Left lung (tissue), 10 donors: ENCODE results near the gene NDUFB6. TPM values are rescaled to one million over a fixed set of nuclear protein-coding genes. Genes with fewer than 3 reads are reported as not detected.

ENCODE experiments used
- ATAC-seq: fragments of 200-7000 bp; cut with Tn5 transposase; one replicate; pipeline ENCODE4 v1.9.1; 2020; ENCODE audit warnings: moderate library complexity
- DNase-seq, 4 donors: peaks; one replicate each; pipeline ENCODE4 v3.0.0-alpha.2; 2013 to 2020
- H3K27ac ChIP-seq, 2 donors: fragments of 200-600 bp; sonication (generic) in 1 of 2; one replicate each; pipeline versions ENCODE4 v1.5.0 to v1.8.0; 2020 to 2021
- H3K27me3 ChIP-seq, 2 donors: fragments of 200-600 bp; sonication (generic) in 1 of 2; one replicate each; pipeline versions ENCODE4 v1.5.0 to v1.8.0; 2020 to 2021
- H3K36me3 ChIP-seq, 2 donors: fragments of 200-600 bp; sonication (generic) in 1 of 2; one replicate each; pipeline versions ENCODE4 v1.5.0 to v1.8.0; 2020 to 2021
- H3K4me1 ChIP-seq, 2 donors: fragments of 200-600 bp; one replicate each; pipeline ENCODE4 v1.8.0; 2021
- H3K4me3 ChIP-seq, 2 donors: fragments of 200-600 bp; sonication (generic) in 1 of 2; one replicate each; pipeline versions ENCODE4 v1.5.0 to v1.8.0; 2020 to 2021; ENCODE audit warnings: mild to moderate bottlenecking in 1 of 2
- H3K9me3 ChIP-seq, 2 donors: fragments of 200-600 bp; sonication (generic) in 1 of 2; one replicate each; pipeline versions ENCODE4 v1.5.0 to v1.8.0; 2020 to 2021
- CTCF ChIP-seq, 2 donors: fragments of 200-600 bp; sonication (generic) in 1 of 2; IDR thresholded peaks; one replicate each; pipeline versions ENCODE4 v1.5.0 to v1.8.0; 2021; ENCODE audit warnings: antibody characterized with exemption in 2 of 2
- intact Hi-C, 2 donors: fragments of 100-400 bp; cut with DNase I; formaldehyde crosslinking; loops; one replicate each; pipeline versions ENCODE4 v1.11.2 to v1.14.2; 2022
- polyA plus RNA-seq, 6 donors: library from polyadenylated mRNA; unstranded; fragments of 120-200 nt; gene quantifications; one replicate each; pipeline ENCODE4 v1.2.1, GENCODE V29; 2013; ENCODE audit not compliant: insufficient read length in 6 of 6
- total RNA-seq, 2 donors: library from RNA; stranded (reverse); fragmentation: NEBNext Ultra II Directional; extraction: Animal tissue kit (Norgen Biotek cat#: 25700); gene quantifications; one replicate each; pipeline ENCODE4 v1.2.1, GENCODE V29; 2021
- donor health status: DM: no; HTN: yes; CAD: no.
- donor health status: DM: no; HTN: no; CAD: no.

Gene NDUFB6
- total and polyA plus RNA-seq, 8 donors, result 44.1 to 61.0 (median 52.0) TPM

GRCh38 chr9:32573821-32574220 lies 862 bp upstream of the NDUFB6 start:
- Histone ChIP-seq H3K4me3 (peak overlapping the region in 1 of 2 donors; percentile 81), H3K4me1 (peaks cover 19 to 34% of the 10 kb centered on the region in 2 donors), H3K27me3 (peaks cover 0 to 8% of the 10 kb centered on the region in 2 donors), H3K27ac (peak overlapping the region in 1 of 2 donors; percentile 82), H3K9me3 (no peaks in the 10 kb centered on the region), H3K36me3 (peaks cover 0 to 4% of the 10 kb centered on the region in 2 donors)
- intact Hi-C loops, result loop anchor here (10.0 kb wide), 2 partner anchors 139 to 189 kb away; partner anchors contain the start of gene ACO1 (in 1 of the 2)
- TF ChIP-seq CTCF (IDR thresholded peaks at IDR 0.05), result no peak
- no peak for DNase-seq
- no peak for ATAC-seq

GRCh38 chr9:32571969-32572899 lies 725 bp downstream of the NDUFB6 start:
- intact Hi-C loops, result loop anchor here (10.0 kb wide), 2 partner anchors 137 to 187 kb away; partner anchors contain the start of gene ACO1 (in 1 of the 2)
- DNase-seq (peak in 2 of 4 donors; percentile 52 to 71), ATAC-seq (peak; percentile 96)
- Histone ChIP-seq H3K9me3 (no peaks in the 10 kb centered on the region), H3K4me3 (peak overlapping the region; percentile 74 to 81), H3K27ac (peak overlapping the region; percentile 82 to 85), H3K27me3 (no peaks in the 10 kb centered on the region), H3K4me1 (peaks cover 19 to 34% of the 10 kb centered on the region in 2 donors), H3K36me3 (peaks cover 0 to 16% of the 10 kb centered on the region in 2 donors)
- peak; percentile 42 to 69 for TF ChIP-seq CTCF (IDR thresholded peaks at IDR 0.05)

DNA sequence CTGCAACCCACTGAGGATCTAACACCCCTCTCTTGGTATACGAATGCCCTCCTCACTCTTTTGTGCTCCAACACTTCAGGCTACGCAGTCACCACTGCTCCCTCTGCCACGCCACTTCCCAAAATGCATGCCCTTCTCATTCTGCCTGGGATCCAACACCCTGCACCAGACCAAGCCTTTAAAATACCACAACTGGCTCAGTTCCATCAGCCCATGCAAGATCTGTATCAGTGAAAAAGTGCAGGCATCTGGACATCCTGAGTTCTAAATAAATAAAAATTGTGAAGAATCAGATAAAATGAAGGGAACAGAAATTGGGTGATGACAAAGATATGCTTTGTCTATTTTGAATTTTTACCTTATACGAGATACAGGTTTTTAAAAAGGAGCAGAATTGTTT lies 2.7 kb downstream of the NDUFB6 start:
- DNase-seq, result no peak
- intact Hi-C loops, result loop anchor here (10.0 kb wide), 2 partner anchors 135 to 185 kb away; partner anchors contain the start of gene ACO1 (in 1 of the 2)
- no peak for ATAC-seq

DNA sequence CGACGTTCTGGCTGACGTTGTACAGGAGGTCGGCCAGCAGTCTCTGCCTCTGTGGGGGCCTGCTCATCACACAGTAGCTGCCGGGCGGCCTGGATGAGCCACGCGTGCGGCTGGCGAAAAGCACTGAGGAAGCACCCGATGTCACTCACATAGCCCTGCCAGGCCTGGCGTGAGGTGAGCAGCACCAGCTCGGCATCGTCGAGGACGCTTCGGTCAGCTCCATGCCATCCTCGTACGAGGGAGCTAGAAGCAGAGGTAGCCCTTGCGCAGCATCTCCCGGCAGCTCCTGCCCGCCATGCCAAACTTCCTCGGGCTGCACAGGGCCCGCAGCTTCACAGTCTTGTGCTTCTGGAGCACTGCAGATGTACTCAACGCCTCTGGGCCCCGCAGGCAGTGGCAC lies 6.2 kb downstream of the NDUFB6 start:
- H3K4me3 ChIP-seq, result no peak overlapping the region
- H3K27ac ChIP-seq, result no peak overlapping the region
- H3K4me1 ChIP-seq, result peaks cover 9 to 19% of the 10 kb centered on the region in 2 donors
- ATAC-seq (no peak), DNase-seq (peak in 1 of 4 donors; percentile 73)
- no peak for TF ChIP-seq CTCF (IDR thresholded peaks at IDR 0.05)
- H3K9me3 ChIP-seq, result no peaks in the 10 kb centered on the region
- intact Hi-C loops, result no loop called here
- H3K27me3 ChIP-seq, result no peaks in the 10 kb centered on the region
- H3K36me3 ChIP-seq, result peaks cover 0 to 42% of the 10 kb centered on the region in 2 donors

More for the DNA sequence above, 2.7 kb downstream of the NDUFB6 start:
- Histone ChIP-seq H3K4me1 (peaks cover 19 to 34% of the 10 kb centered on the region in 2 donors), H3K36me3 (peaks cover 0 to 35% of the 10 kb centered on the region in 2 donors), H3K27me3 (no peaks in the 10 kb centered on the region), H3K9me3 (no peaks in the 10 kb centered on the region), H3K4me3 (no peak overlapping the region), H3K27ac (no peak overlapping the region)
- TF ChIP-seq CTCF (IDR thresholded peaks at IDR 0.05), result no peak

DNA sequence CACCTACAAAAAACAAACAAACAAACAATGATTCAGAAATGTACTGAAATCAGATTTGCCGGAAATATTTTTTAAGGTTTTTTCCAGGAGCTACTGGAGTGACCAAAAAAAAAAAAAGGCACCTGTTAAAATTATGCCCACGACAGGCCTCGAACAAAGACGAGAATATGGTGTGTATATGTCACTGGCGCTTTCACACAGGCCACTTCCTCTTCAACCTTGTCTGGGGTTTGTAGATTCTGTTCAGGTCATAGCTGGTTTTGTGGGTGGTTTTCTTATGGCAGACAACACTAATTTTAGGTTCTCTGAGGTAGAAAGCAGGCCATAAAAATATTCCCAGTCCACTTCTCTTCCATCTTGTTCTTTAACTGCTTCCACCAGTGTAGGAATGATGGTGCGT lies 7.0 kb downstream of the NDUFB6 start:
- no peak for TF ChIP-seq CTCF (IDR thresholded peaks at IDR 0.05)
- Histone ChIP-seq H3K27ac (no peak overlapping the region), H3K27me3 (no peaks in the 10 kb centered on the region), H3K9me3 (no peaks in the 10 kb centered on the region), H3K4me1 (peaks cover under 1 to 12% of the 10 kb centered on the region in 2 donors), H3K36me3 (peaks cover 0 to 42% of the 10 kb centered on the region in 2 donors), H3K4me3 (no peak overlapping the region)
- intact Hi-C loops, result no loop called here
- DNase-seq (no peak), ATAC-seq (no peak)
